OCI-LY7 (cell line): ENCODE results near the gene TAOK3.

Source experiments
- EZH2phosphoT487 ChIP-seq: fragments of 200-600 bp; sonication (generic); IDR thresholded peaks from 2 replicates; pipeline ENCODE4 v1.6.1; 2018; ENCODE audit warnings: low read depth, borderline replicate concordance, mild to moderate bottlenecking, mixed run types, antibody characterized with exemption, low read length, moderate library complexity, mixed read lengths
- TF ChIP-seq, protein P1 (sequence below): fragments of 200-600 bp; sonication (generic); conservative IDR thresholded peaks from 2 replicates; pipeline ENCODE4 v1.5.1; 2014; ENCODE audit warnings: mild to moderate bottlenecking, antibody characterized with exemption, low read length, moderate library complexity, mixed read lengths

DNA sequence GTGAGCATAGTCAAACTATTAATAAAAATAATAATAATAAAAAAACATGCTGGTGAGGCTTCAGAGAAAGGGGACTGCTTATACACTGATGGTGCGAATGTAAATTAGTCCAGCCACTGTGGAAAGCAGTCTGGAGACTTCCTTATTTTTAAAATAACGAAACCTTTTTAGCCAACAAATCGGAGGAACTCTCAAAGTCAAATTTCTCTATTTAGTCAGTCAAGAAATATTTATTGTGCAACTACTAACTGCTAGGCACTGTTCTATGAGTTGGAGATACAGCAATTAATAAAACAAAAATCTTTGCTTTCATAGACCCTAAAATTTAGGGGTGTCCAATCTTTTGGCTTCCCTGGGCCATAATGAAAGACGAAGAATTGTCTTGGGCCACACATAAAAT lies 10.8 kb downstream of the TAOK3 start:
- TF ChIP-seq, protein P1, sequence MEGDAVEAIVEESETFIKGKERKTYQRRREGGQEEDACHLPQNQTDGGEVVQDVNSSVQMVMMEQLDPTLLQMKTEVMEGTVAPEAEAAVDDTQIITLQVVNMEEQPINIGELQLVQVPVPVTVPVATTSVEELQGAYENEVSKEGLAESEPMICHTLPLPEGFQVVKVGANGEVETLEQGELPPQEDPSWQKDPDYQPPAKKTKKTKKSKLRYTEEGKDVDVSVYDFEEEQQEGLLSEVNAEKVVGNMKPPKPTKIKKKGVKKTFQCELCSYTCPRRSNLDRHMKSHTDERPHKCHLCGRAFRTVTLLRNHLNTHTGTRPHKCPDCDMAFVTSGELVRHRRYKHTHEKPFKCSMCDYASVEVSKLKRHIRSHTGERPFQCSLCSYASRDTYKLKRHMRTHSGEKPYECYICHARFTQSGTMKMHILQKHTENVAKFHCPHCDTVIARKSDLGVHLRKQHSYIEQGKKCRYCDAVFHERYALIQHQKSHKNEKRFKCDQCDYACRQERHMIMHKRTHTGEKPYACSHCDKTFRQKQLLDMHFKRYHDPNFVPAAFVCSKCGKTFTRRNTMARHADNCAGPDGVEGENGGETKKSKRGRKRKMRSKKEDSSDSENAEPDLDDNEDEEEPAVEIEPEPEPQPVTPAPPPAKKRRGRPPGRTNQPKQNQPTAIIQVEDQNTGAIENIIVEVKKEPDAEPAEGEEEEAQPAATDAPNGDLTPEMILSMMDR = no peak
- TF ChIP-seq EZH2phosphoT487 = no peak
